T-cell (primary cell): ENCODE data around the gene GCAT. TPM values are rescaled to one million over a fixed set of nuclear protein-coding genes. Genes with fewer than 3 reads are reported as not detected.
"Not testable (repeated sequence)": the region's sequence is repeated elsewhere in the genome, so short reads cannot be mapped to it uniquely, and the experiment has no call there.

ENCODE experiments used
- ATAC-seq, 4 experiments: fragments of 200-7000 bp in 3 of 4; fragments of 150-1000 bp in 1 of 4; cut with Tn5 transposase; replicated peaks in 1 of 4; 1 replicate in 3 of 4; 2 replicates in 1 of 4; pipeline ENCODE4 v1.10.0; 2021; ENCODE audit warnings: moderate library complexity in 3 of 4, mild to moderate bottlenecking in 2 of 4, moderate number of reproducible peaks in 1 of 4
- CTCF ChIA-PET, 2 donors: fragments of 300-600 bp; sonication (Branson Sonifier 250); formaldehyde crosslinking; loops; one replicate each; lab custom pipeline; 2022; ENCODE audit warnings: antibody characterized with exemption in 2 of 2; lab: Charles Lee
- POLR2A ChIA-PET, 2 donors: fragments of 300-600 bp; sonication (Branson Sonifier 250); formaldehyde crosslinking; loops; one replicate each; lab custom pipeline; 2022; ENCODE audit warnings: antibody characterized with exemption in 2 of 2; lab: Charles Lee
- DNase-seq, 35 experiments: peaks; one replicate each; pipeline versions ENCODE4 v3.0.0 to v3.0.0-alpha.2; 2013 to 2023
- H3K27ac ChIP-seq: one replicate; pipeline ENCODE4 v1.5.1; 2013; ENCODE audit warnings: low read length
- H3K27me3 ChIP-seq, 2 experiments: replicated peaks in 1 of 2; 1 replicate in 1 of 2; 2 replicates in 1 of 2; pipeline versions ENCODE4 v1.6.1 to v1.7.0; 2013; ENCODE audit warnings: low read length in 1 of 2, mixed read lengths in 1 of 2; ENCODE audit not compliant: control insufficient read depth in 2 of 2, insufficient read depth in 2 of 2; ENCODE audit errors: extremely low read depth in 1 of 2
- H3K36me3 ChIP-seq, 2 donors: 1 replicate in 1 of 2; 2 replicates in 1 of 2; pipeline versions ENCODE4 v1.6.1 to v1.7.0; 2013; ENCODE audit warnings: low read length in 1 of 2; ENCODE audit not compliant: control insufficient read depth in 2 of 2, insufficient read depth in 1 of 2; ENCODE audit errors: extremely low read depth in 1 of 2
- H3K4me1 ChIP-seq, 2 experiments: 1 replicate in 1 of 2; 2 replicates in 1 of 2; pipeline versions ENCODE4 v1.6.1 to v1.7.0; 2013; ENCODE audit warnings: low read length in 2 of 2, mixed read lengths in 1 of 2; ENCODE audit not compliant: insufficient read depth in 2 of 2, control insufficient read depth in 1 of 2; ENCODE audit errors: extremely low read depth in 1 of 2
- H3K4me3 ChIP-seq, 2 donors: 1 replicate in 1 of 2; 2 replicates in 1 of 2; pipeline versions ENCODE4 v1.5.1 to v1.7.0; 2013; ENCODE audit warnings: mild to moderate bottlenecking in 2 of 2, low read length in 1 of 2, moderate library complexity in 1 of 2; ENCODE audit not compliant: control insufficient read depth in 1 of 2; ENCODE audit errors: extremely low read depth in 1 of 2
- H3K9me3 ChIP-seq: 2 replicates; pipeline ENCODE4 v1.7.0; 2013
- H3K27ac Mint-ChIP-seq, 2 donors: one replicate each; pipeline ENCODE4 v1.8.0; 2020 to 2021; ENCODE audit warnings: mild to moderate bottlenecking in 2 of 2, mixed read lengths in 2 of 2
- H3K27me3 Mint-ChIP-seq, 2 donors: one replicate each; pipeline ENCODE4 v1.8.0; 2021 to 2022; ENCODE audit warnings: mixed read lengths in 2 of 2
- H3K36me3 Mint-ChIP-seq: one replicate; pipeline ENCODE4 v1.8.0; 2021; ENCODE audit warnings: mixed read lengths
- H3K4me1 Mint-ChIP-seq, 3 donors: one replicate each; pipeline ENCODE4 v1.8.0; 2020 to 2022; ENCODE audit warnings: mixed read lengths in 3 of 3, mild to moderate bottlenecking in 1 of 3
- H3K4me3 Mint-ChIP-seq, 3 donors: one replicate each; pipeline ENCODE4 v1.8.0; 2020 to 2022; ENCODE audit warnings: mild to moderate bottlenecking in 3 of 3, mixed read lengths in 3 of 3, moderate library complexity in 3 of 3
- H3K9me3 Mint-ChIP-seq, 3 donors: one replicate each; pipeline ENCODE4 v1.8.0; 2020 to 2022; ENCODE audit warnings: mixed read lengths in 3 of 3
- WGBS: methylation state at CpG from one replicate; pipeline ENCODE4 v1.1.5; 2013; ENCODE audit warnings: missing lambda C conversion rate; ENCODE audit not compliant: insufficient coverage; 5-methylcytosine and 5-hydroxymethylcytosine counted together
- total RNA-seq, 35 experiments: library from RNA in 6 of 35; stranded (reverse) in 6 of 35; fragments of 120-200 nt in 1 of 35; gene quantifications; one replicate each; pipeline versions ENCODE4 v1.2.1 to v1.2.4 and lab custom pipeline; 2013 to 2026

Gene GCAT
- total RNA-seq, 5 donors from 2014 or later (not counting 1 experiment from before 2014, with no cell fraction given), result 1.2 to 3.5 (median 2.3) TPM

DNA sequence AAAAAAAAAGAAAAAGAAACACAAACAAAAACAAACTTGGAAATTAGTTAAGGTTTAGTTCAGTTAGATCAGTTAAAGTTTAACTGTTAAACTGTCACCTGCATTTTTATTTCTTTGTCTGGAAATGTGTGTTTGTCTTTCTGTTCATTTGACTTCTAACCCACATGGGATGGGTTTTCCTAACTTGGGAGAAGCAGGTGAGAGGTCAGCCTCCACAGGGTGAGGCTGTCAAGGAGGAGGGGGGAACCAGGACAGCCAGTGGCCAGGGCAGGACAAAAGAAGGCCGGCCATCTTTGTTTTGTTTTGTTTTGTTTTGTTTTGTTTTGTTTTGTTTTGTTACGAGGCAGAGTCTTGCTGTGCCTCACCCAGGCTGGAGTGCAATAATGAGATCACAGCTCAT is 13.4 kb upstream of the GCAT start:
- Mint-ChIP-seq H3K4me3 (no peak overlapping the region), H3K4me1 (no peaks in the 10 kb centered on the region), H3K9me3 (no peaks in the 10 kb centered on the region), H3K36me3 (no peaks in the 10 kb centered on the region), H3K27ac (no peak overlapping the region), H3K27me3 (no peaks in the 10 kb centered on the region)
- Histone ChIP-seq H3K27me3 (no peaks in the 10 kb centered on the region), H3K4me3 (no peak overlapping the region), H3K4me1 (no peaks in the 10 kb centered on the region), H3K27ac (no peak overlapping the region), H3K36me3 (no peaks in the 10 kb centered on the region), H3K9me3 (no peaks in the 10 kb centered on the region)
- ChIA-PET POLR2A (no interaction called here), CTCF (no interaction called here)
- 83% methylated on average over 2 of the region's 2 CpGs for WGBS
- DNase-seq (no peak), ATAC-seq (no peak)

- Mint-ChIP-seq H3K4me3 (no peak overlapping the region), H3K27ac (no peak overlapping the region), H3K36me3 (no peaks in the 10 kb centered on the region), H3K9me3 (no peaks in the 10 kb centered on the region), H3K4me1 (no peaks in the 10 kb centered on the region), H3K27me3 (no peaks in the 10 kb centered on the region)
- Histone ChIP-seq H3K4me3 (no peak overlapping the region), H3K27me3 (no peaks in the 10 kb centered on the region), H3K9me3 (no peaks in the 10 kb centered on the region), H3K36me3 (no peaks in the 10 kb centered on the region), H3K4me1 (no peaks in the 10 kb centered on the region), H3K27ac (no peak overlapping the region)
- WGBS, result 70% methylated on average over 2 of the region's 3 CpGs
- ChIA-PET POLR2A (no interaction called here), CTCF (no interaction called here)
- ATAC-seq, result no peak
- DNase-seq, result no peak
Measured at GRCh38 chr22:37796079-37796478, 11.7 kb upstream of the GCAT start.

DNA sequence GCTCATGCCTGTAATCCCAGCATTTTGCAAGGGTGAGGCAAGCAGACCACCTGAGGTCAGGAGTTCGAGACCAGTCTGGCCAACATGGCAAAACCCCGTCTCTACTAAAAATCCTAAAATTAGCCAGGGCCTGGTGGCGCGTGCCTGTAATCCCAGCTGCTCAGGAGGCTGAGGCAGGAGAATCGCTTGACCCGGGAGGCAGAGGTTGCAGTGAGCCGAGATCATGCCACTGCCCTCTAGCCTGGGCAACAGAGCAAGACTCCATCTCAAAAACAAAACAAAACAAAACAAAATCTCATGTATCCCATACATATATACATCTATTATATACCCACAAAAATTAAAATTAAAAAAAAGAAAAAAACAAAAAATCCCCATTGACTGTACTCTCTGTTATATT is 10.5 kb upstream of the GCAT start:
- H3K36me3 Mint-ChIP-seq, H3K4me1 ChIP-seq, H3K27ac Mint-ChIP-seq, H3K9me3 Mint-ChIP-seq, ATAC-seq, H3K36me3 ChIP-seq, H3K9me3 ChIP-seq, H3K27me3 Mint-ChIP-seq, CTCF ChIA-PET, H3K27ac ChIP-seq, H3K4me3 ChIP-seq, DNase-seq, H3K27me3 ChIP-seq, H3K4me1 Mint-ChIP-seq, H3K4me3 Mint-ChIP-seq: not testable (repeated sequence)
- POLR2A ChIA-PET, result interaction anchor here in 1 of 2 donors (0.6 kb wide), 1 partner anchor 9 kb away, joined by 9 read pairs; no protein-coding TSS in a partner anchor
- WGBS, result 100% methylated on average over 5 of the region's 7 CpGs

GRCh38 chr22:37797874-37798500 is 9.7 kb upstream of the GCAT start:
- POLR2A ChIA-PET, result no interaction called here
- DNase-seq (no peak), ATAC-seq (no peak)
- H3K27me3 ChIP-seq, result peaks cover 0 to 16% of the 10 kb centered on the region in 2 experiments
- CTCF ChIA-PET, result interaction anchor here in 1 of 2 donors (0.6 kb wide), 1 partner anchor 9 kb away, joined by 10 read pairs; no protein-coding TSS in a partner anchor
- H3K4me3 Mint-ChIP-seq, result no peak overlapping the region
- H3K9me3 ChIP-seq, result no peaks in the 10 kb centered on the region
- 79% methylated on average over 10 of the region's 14 CpGs for WGBS
- no peaks in the 10 kb centered on the region for H3K36me3 ChIP-seq
- no peak overlapping the region for H3K4me3 ChIP-seq
- H3K9me3 Mint-ChIP-seq, result no peaks in the 10 kb centered on the region
- peaks cover 5 to 12% of the 10 kb centered on the region in 2 experiments for H3K4me1 ChIP-seq
- H3K27ac Mint-ChIP-seq, result no peak overlapping the region
- H3K4me1 Mint-ChIP-seq, result peaks cover 3 to 7% (median 7%) of the 10 kb centered on the region in 3 donors
- H3K27me3 Mint-ChIP-seq, result peaks cover 3 to 7% of the 10 kb centered on the region in 2 donors
- no peaks in the 10 kb centered on the region for H3K36me3 Mint-ChIP-seq
- no peak overlapping the region for H3K27ac ChIP-seq

DNA sequence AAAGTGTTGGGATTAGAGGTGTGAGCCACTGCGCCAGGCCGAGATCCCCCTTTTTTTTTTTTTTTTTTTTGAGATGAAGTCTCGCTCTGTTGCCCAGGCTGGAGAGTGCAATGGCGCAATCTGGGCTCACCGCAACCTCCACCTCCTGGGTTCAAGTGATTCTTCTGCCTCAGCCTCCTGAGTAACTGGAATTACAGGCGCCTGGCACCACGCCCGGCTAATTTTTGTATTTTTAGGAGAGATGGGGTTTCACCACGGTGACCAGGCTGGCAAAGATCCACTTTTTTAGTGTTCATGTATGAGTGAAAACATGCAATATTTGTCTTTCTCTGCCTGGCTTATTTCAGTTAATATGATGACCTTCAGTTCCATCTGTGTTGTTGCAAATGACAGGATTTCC is 7.8 kb upstream of the GCAT start:
- DNase-seq, H3K4me3 ChIP-seq, ATAC-seq, H3K36me3 ChIP-seq, H3K27ac ChIP-seq, H3K27ac Mint-ChIP-seq, POLR2A ChIA-PET, CTCF ChIA-PET, H3K9me3 ChIP-seq, H3K9me3 Mint-ChIP-seq, H3K36me3 Mint-ChIP-seq: not testable (repeated sequence)
- Mint-ChIP-seq H3K4me1 (peaks cover 5 to 17% (median 16%) of the 10 kb centered on the region in 3 donors), H3K27me3 (peaks cover 6 to 20% of the 10 kb centered on the region in 2 donors), H3K4me3 (peak overlapping the region in 1 of 3 donors; percentile 15)
- peaks cover 0 to 36% of the 10 kb centered on the region in 2 experiments for H3K27me3 ChIP-seq
- WGBS, result 77% methylated on average over 7 of the region's 9 CpGs
- H3K4me1 ChIP-seq, result peaks cover 6 to 30% of the 10 kb centered on the region in 2 experiments

DNA sequence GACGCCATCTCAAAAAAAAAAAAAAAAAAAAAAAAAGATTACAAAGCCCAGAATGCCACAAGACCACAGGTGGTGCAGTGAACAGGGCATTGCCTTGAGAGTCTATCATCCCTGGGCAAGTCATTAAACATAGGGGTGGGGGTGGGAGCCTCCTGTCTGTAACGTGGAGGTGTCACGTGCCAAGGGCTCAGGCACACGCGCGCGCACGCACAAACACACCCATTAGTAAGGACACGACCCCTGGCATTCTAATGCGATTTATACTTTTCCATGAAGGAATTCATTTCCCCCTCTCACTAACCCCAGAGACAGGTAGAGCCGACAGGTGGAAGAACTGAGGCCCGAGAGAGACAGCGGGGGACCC is 5.8 kb upstream of the GCAT start:
- Mint-ChIP-seq H3K4me1 (peaks cover 22 to 34% (median 31%) of the 10 kb centered on the region in 3 donors), H3K36me3 (no peaks in the 10 kb centered on the region), H3K27me3 (peaks cover 12 to 35% of the 10 kb centered on the region in 2 donors), H3K9me3 (no peaks in the 10 kb centered on the region), H3K27ac (no peak overlapping the region), H3K4me3 (peak overlapping the region; percentile 59 to 80 (median 67))
- Histone ChIP-seq H3K27me3 (peaks cover 0 to 54% of the 10 kb centered on the region in 2 experiments), H3K4me3 (peak overlapping the region in 1 of 2 donors; percentile 64), H3K4me1 (peaks cover 11 to 47% of the 10 kb centered on the region in 2 experiments), H3K36me3 (no peaks in the 10 kb centered on the region), H3K9me3 (no peaks in the 10 kb centered on the region), H3K27ac (no peak overlapping the region)
- CTCF ChIA-PET, result no interaction called here
- 0% methylated on average over 10 of the region's 13 CpGs for WGBS
- ATAC-seq (peak in 1 of 4 experiments; percentile 18), DNase-seq (no peak)
- POLR2A ChIA-PET, result no interaction called here
